Left forelimb (tissue), 1 donor: ENCODE results near the gene RPS15.
"Not testable (repeated sequence)": the region's sequence is repeated elsewhere in the genome, so short reads cannot be mapped to it uniquely, and the experiment has no call there.

ENCODE experiments used
- DNase-seq: peaks from one replicate; pipeline ENCODE4 v3.0.0-alpha.2; 2018; ENCODE audit warnings: low spot score

The RPS15 gene

DNA sequence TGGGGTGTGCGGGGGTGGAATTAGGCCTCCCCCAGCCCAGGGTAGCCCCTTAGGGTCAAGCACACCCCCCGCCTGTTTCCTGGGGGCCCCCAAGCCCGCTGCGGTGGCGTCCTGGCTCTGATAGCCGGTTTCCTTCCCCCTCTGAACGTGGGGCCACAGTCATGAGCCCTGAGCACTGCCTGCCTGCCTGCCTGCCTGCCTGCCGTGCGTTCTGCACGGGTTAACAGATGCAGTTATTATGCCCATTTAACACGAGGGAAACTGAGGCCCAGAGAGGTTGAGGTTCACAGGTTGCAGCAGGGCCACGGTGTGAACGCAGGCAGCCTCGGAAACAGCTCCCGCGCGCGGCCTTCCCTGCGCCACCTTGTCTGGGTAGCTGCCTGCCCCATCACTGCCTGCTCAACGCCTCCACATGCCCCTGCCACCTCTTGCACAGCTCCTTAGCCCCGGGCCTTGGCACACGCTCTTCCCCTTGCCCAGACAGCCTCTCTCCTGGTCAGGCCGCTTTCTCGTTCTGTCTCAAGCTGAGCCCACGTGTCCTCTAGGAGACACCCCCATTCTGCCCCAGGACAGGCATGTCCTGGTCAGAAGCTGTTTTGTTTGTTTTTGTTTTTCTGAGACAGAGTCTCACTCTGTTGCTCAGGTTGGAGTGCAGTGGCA lies 35.7 kb upstream of the RPS15 start:
- no peak for DNase-seq

DNA sequence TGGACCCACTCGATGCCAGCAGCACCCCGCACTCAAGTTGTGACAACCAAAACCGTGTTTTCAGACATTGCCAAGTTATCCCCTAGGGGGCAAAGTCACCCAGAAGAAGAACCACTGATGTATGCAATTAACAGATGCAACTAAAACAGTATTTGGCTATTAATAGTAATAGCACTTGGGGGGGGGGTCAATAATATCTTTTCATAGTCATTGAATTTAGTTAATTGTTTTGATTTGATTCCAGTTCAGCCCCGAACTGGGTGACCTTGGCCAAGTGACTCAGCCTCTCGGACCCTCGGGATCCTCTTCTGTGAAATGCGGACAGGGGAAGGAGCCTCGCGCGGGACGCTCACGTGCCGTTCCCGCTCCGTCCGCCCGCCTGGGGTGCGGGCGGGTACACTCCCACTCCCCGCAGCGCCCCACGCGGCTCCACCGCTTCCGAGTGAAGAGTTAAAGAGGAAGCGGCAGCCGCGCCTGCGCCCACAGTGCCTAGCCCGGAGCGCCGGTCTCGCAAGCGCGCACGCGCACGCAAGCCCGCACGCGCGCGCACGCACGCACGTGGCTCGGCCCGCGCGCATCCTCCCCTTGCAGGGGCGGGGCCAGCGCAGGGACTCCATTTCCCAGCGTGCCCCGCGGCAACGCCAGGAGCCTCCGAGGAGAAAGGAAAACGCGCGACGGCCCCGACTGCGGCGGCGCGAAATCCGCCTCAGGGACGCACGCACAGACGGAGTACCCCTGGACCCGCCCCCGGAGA lies 31.2 kb upstream of the RPS15 start:
- peak; percentile 100 for DNase-seq

DNA sequence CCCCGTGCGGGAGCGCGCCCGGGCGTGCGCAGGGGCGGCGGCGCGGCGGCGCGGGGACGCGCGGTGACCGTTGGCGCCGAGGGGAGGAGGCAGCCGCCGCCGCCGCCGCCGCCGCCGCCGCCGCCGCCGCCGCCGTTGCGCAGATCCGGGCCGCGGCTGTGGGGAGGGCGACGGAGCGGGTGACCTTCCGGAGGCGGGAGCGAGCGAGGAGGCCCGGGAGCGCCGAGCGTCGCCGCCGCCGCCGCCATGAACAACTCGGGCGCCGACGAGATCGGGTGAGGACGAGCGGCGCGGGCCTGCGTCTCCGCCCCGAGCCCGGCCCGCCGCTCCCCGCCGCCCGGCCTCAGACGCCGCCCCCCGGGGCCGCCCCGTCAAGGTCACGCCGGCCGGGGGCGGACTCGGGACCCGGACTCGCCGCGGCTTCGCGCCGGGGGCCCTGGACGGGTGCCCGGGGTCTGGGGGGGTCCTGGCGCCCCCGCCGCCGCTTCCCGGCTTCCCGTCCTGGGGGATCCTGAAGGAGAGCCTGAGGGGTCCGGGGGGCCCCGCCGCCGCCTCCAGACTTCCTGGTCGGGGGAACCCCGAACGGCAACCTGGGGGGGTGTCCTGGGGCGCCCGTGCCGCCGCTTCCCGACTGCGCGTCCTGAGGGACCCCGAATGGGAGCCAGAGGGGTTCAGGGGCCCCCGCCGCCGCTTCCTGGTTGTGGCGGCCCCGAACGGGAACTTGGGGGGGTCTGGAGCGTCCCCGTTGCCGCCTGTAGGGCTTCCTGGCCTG lies 30.5 kb upstream of the RPS15 start, which contains the start of gene DAZAP1:
TSS of gene DAZAP1 (plus strand) at position 59 of the 772 bp plus-strand sequence. CDS start at position 247, 188 bp downstream.
- DNase-seq: no peak

DNA sequence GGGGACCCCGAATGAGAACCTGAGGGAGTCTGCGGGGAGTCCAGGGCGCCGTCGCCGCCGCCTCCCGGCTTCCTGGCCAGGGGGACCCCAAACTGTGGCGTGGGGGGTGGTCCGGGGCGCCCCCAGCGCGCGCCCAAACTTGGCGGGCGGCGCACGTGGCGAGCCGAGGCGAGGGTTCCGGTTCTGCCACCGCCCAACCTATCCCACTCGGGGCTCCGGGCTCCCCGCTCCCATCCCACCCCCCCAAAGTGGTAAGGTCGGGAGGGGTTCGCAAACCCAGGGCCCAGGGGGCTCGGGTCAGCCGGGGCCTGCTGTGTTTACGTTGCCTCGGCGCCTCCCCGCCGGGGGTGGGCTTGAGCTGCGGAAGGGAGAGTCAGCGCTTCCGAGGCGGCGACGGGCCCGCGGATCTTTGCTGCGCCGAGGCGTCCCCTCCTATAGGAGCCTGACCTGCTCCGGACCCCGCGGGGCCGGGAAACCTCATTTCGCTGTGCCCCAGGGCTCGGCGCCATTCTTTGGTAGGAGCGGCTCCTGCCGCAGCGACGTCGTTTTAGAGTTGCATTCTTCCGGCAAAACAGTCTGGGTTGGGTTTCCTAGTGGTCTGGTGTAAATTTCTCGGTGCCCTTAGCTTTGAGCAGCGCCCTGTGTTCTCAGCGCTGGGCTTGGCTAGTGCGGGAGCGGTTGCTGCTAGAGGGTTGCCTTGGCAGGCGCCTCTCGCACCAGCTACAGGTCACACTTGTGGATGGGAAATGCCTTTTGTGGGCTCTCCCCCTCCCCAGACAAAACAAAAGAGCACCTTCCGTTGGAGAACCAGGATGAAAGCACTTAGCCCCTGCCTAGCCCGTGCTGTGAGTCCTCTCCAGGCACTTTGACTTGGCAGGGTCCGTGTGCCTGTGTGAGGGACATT lies 29.6 kb upstream of the RPS15 start:
- DNase-seq: no peak

DNA sequence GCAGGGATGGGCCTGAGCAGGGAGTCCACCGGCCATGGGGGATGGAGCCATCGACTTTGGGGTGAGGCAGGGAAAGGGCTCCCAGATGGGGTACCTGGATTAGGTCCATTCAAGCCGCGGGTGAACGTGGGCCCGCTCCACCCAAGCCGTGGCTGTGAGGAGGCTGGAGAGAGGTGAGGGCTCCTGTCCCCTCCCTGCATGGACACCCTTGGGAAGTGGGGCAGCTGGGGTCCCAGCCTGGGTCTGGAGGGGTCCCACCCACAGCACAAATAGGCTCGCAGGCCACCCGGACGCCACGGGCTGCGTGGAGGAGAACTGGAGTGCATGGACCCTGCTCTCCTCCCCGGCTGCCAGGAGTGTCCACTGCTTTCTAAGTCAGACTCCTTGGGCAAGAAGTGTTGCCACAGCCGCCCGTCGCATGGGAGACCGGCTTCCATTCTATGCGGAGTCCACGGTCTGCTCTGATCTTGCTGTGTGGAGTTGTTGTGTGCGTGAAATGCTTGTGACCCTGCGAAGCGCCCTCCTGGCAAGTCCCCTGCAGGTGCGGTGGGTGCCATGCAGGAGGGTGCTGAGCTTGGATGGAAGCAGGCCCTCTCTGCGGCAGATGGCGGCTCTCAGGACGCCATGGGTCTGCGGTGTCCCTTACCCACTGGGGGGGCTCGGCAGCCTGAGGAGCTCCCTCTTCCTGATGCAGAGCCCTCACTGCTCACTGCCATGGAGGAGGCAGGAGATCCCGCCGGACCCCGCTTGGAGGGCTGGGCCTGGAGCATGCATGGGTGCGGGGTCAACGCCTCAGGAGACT lies 28.8 kb upstream of the RPS15 start:
- DNase-seq: no peak

DNA sequence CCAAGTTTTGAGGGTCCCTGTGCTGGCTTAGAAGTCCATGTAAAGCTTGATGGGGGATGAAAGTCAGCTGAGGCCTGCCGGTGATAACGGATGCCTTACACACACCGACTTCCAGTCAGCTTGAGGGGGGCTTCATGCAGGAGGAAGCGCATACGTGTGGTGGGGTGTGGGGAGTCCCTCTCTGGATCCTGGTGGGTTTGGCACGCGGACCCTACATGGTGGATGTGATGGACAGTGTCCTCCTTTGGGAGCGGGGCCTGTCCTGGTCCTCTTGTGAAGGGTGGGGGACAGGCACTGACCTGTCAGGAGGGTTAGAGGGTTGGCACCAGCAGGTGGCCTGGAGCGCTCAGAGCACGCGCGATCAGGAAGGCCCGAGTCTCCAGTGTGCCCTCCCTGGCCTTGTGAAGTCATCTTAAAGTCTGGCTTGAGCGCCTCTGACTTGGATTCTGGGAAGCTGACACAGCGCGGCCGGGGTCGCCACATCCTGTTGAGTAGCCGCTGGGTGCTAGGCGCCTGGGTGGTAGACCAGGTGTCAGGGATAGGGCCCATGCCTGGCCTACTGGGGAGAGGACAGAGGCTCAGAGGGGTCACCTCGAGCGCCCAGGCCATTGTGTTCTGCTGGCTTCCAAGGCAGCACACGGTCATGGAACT lies 27.9 kb upstream of the RPS15 start:
- no peak for DNase-seq

DNA sequence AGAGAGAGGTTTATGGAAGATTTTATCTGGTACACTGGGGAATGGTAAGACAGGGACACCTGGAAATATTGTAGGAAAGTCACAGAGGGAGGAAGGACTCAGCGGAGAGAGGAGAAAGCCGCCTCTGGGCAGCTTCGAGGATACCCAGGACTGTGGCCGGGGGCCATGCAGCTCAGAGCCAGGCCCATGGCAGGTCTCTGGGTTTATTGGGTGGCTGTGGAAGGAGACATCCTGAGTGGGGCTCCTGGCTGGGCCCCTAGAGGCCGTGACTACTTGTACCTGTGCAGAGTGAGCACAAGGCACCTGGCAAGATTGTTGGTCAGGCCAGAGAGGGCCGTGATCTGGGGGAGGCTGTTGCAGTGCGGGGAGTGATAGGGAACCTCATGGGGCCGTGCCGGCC lies 27.4 kb upstream of the RPS15 start:
- no peak for DNase-seq

DNA sequence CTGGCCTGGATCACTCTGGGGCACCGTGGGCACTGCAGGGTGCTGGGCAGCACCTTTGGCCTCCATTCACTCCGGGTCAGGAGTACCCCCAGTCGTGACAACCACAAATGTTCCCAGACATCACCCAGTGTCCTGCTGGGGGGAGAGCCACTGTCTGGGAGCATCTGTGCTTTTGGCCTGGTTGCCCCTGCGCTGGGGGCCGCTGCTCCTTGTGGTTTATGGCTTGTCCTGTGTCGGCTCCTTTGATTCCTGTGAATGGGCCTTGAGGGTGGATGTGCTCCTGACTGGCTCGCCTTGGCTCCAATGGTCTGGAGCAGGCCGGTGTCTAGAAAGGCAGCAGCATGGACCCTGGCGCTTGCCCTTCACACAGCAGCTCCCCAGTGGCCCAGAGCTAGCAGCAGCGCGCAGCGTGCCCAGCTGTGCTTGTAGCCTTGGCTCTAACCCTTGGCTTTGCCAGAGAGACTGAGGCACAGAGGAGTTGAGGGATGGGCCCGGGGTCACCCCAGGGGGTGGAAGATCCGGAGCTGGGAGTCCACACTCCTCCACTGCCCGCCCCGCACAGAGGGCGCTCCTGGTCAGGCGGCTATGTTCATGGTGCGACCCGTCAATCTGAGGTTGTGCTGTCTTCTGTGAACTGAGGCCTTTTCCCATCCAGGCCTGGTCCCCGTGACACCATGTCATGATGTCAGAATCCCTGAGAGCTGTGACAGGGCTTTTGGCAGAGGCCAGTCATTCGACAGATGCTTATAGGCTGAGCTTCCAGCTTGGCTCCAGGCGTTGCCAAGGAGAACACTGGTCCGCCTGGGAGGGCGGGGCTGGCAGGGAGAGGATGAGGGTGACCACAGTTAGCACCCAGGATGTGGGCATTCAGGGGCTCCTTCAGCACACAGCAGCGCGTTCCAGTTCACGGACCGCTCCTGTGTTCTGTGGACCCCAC lies 26.7 kb upstream of the RPS15 start:
- no peak for DNase-seq

DNA sequence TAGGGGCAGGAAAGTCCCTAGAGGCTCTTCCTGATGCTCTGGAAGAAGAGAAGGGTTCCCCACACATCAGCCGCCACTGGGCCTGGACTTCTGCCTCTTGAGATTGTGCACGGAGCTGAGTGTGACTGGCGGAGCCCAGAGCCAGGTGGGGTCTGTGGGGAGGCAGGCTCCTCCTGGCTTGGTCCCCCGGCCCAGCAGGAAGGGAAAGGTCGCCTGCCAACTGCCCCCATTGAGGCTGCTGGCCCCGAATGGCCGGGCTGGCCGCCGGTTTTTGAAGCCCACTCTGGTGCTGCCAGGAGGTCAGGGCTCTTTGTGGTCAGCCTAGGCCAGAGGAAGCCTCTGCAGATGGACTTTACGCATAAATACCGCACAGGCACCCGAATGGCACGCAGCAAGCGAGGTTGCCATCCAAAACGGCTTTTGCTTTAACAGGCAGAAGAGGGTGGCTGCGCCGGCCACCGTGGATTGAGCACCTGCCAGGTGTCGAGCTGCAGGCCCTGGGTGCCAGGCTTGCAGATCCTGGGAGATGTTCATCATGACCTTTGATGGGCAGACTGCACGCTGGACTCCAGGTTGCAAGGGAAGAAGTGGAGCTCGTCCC lies 25.8 kb upstream of the RPS15 start:
- no peak for DNase-seq

DNA sequence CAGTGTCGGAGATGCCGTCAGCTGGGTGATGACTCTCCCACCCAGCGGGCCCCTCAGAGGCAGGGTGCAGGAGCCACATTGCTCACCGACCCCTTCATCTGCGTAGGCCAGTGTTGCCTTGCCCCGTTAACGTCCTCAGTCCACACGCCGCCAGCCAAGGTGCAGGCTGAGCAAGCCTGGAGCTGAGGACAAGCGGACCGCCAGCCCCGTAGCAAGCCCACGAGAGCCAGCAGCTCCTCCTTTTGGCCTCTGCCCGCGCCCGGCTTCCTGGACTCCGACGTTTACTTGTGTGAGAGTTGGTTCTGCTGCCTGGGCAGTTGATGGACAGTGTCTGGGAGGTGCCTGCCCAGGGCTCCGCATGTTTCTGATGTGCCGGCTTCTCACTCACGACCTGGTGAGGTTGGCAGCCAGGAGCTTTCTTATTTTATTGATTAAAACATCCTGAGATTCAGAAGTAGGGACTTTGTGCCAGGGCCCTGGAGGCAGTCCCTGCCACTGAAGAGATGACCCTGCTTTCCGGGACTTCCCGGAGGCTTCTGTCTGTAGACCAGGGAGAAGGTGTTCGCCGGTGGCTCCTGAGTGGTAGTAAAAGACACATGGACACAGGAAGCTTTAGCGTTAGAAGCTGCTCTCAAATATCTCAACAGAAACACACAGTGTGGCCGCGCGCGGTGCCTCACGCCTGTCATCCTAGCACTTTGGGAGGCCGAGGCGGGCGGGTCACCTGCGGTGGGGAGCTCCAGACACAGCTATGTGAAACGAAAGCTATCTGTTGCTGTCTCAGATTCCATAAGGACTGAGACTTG lies 25.0 kb upstream of the RPS15 start:
- no peak for DNase-seq

DNA sequence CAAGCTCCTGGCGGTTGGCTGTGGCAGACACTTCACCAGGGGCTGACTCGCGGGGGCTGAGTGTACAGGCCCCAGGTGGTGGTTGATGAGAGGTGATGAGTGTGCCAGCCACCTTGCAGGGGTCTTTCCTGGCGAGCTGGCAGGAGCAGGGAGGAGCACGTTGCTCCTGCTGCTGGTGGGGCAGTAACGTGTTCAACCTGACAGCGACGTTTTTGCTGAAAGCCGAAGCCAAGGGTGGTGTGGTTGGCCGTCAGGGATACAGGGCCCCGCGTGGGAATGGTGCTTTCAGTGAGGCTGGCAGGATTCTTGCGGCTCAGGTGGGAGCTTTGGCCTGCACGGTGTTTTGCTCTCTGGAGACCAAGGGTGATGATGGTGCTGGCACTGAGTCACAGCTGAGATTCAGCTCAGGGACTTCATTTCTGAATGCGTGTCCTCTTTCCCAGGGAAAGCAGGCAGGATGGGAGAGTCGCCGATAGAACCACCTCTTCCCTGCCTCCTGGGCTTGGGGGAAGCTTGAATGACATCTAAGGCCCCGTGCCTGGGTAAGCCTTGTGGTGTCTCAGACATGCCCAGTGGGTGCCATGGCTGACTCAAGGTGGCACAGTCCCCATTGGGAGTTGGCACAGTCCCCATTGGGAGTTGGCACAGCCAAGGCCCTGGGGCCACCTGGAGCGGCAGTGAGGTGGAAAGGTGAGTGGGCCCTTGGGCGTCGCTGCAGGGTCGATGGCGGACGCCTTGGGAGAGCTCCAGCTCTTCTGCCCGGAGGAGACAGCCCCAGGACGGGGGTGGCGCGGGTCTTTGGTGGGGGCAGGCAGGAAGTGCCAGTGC lies 22.0 kb upstream of the RPS15 start:
- no peak for DNase-seq

DNA sequence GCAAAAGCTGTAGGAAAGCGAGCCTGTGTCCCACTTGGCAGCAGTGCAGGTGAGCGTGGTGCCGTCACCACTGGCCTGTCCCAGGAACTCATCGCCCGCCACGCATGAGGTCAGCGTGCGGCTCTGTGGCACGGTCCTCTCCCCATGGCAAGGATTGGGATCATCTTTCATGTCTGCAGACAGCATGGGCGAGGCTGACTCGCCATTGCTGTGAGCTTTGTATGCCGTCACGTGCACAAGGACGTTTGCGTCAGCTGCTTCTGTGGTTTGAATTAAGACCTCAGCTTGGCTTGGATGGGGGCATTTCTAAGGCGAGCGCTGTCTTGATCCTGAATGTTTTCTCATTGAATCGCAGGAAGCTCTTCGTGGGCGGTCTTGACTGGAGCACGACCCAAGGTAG lies 21.1 kb upstream of the RPS15 start:
- DNase-seq: no peak

DNA sequence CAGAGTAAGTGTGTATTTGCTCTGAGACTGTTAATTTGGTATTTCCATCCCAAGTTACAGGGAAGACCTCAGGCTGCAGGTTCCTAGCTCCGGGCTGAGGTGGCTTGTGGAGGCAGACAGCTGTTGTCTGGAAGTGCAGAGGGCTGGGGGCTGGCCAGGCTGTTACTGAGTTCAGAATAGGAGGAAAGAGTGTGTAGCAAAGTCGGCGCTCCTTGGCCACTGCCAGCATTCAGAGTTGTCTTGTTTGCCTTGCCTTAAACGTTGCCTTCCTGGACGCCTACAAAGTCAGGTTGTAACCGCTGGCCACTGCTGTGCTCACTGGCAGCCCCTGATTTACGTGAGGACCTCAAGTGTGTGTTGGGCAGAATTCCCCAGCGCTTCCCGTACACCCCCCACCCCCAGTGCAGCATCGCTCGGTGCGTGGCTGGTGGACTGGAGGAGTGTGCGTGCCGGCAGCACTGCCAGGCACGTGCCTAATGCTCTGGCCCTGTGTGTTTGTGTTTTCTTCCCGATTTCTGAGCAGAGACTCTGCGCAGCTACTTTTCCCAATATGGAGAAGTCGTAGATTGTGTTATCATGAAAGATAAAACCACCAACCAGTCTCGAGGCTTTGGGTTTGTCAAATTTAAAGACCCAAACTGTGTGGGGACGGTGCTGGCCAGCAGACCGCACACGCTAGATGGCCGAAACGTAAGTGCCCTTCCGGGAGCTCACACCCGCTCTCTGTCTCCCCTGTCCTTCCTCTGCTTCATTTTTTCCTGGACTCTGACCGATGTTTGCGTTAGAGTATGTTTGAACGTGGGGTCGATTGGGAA lies 20.3 kb upstream of the RPS15 start:
- no peak for DNase-seq

DNA sequence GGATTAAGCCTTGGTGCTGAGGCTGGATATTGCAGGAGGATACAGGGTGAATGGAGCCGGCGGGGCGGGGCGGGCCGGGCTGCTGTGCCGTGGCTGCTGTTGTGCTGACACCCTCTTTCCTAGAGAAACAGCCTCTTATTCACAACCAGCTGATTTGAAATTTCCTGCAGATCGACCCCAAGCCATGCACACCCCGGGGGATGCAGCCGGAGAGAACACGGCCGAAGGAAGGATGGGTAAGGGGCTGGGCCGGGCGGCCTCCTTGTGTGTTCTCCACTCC lies 19.8 kb upstream of the RPS15 start:
- no peak for DNase-seq

DNA sequence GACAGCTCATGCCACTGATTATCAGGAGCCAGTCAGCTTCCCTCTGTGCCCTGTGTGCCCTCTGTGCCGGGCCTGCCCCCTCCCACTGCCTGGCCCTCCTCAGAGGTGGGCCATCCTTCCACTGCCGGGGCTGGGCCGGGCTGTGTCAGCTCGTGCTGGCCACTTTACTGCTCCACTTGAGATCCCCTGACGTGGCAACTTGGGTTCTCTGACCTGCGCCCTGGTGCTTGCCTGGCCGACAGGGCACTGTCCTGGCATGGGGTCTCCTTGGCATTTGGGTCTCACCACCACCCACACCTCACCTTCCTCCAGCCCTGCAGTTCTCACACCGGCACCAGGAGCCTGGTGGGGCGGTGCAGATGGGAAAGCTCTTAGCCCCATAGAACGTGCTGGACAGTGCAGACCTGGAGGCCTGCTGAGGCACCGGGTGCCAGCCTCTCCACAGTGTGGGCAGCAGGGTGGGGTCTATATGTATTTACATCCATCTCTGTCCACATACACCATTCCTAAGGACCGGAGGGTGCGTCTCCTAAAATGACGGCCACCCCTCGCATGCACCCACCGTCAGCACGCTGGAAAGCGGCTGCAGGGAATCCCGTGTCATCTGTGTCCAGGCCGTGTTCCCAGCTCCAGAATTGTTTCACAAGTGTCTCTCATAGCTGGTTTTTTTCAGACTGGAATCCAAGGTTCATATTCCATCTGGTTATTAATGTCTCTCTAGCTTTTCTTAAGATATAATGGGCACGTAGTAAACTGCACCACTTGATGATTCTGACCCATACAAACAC lies 19.1 kb upstream of the RPS15 start:
- no peak for DNase-seq

DNA sequence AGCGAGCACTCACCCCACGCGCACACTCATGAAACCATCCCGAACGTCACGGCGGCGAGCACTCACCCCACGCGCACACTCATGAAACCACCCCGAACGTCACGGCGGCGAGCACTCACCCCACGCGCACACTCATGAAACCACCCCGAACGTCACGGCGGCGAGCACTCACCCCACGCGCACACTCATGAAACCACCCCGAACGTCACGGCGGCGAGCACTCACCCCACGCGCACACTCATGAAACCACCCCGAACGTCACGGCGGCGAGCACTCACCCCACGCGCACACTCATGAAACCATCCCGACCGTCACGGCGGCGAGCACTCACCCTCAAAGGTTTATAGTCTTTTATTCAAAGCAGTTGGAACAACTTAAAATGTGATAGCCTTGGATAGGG lies 18.1 kb upstream of the RPS15 start:
- DNase-seq: not testable (repeated sequence)
